Muscle of arm (tissue), 12 donors: ENCODE measurements around the gene BAIAP2L2. TPM values are rescaled to one million over a fixed set of nuclear protein-coding genes. Genes with fewer than 3 reads are reported as not detected.
"Not testable (repeated sequence)": the region's sequence is repeated elsewhere in the genome, so short reads cannot be mapped to it uniquely, and the experiment has no call there.

Source experiments
- DNase-seq: peaks from one replicate; pipeline ENCODE4 v3.0.0-alpha.2; 2013
- polyA plus RNA-seq, 12 donors: library from polyadenylated mRNA; unstranded; fragments of 120-200 nt; gene quantifications; one replicate each; pipeline ENCODE4 v1.2.1, GENCODE V29; 2013; ENCODE audit not compliant: insufficient read length in 12 of 12

Gene BAIAP2L2
- polyA plus RNA-seq, 12 donors = 0.52 to 17.0 (median 1.1) TPM; not detected in 1

GRCh38 chr22:38081941-38082828 lies 28.3 kb downstream of the BAIAP2L2 start:
- no peak for DNase-seq

GRCh38 chr22:38081636-38081940 lies 28.9 kb downstream of the BAIAP2L2 start:
- DNase-seq = no peak

GRCh38 chr22:38080850-38081635 lies 29.4 kb downstream of the BAIAP2L2 start:
- no peak for DNase-seq

DNA sequence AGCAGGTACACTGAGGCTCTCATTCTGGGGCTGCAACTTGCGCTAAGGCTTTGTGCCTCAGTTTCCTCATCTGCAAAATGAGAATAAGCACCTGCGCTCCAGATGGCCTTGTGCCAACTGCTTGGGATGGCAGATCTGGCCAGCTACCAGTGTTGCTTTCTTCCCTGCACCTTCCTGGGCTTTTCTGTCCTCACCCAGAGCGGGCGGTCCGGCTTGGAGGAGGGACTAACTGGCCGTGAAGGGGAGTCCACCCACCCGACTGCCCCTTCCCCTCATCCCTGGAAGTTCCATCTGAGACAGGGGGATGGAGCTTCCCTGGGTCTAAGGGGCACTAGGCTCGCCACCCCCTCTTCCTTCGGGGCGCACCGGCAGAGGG lies 30.0 kb downstream of the BAIAP2L2 start:
- no peak for DNase-seq

- no peak for DNase-seq
Measured at GRCh38 chr22:38079804-38080203, 30.7 kb downstream of the BAIAP2L2 start.

GRCh38 chr22:38079208-38079607 lies 31.3 kb downstream of the BAIAP2L2 start:
- not testable (repeated sequence) for DNase-seq

- DNase-seq = no peak
Measured at GRCh38 chr22:38078046-38078840, 32.2 kb downstream of the BAIAP2L2 start.

GRCh38 chr22:38077595-38077994 lies 32.9 kb downstream of the BAIAP2L2 start:
- DNase-seq = no peak

- DNase-seq = no peak
Measured at GRCh38 chr22:38077096-38077495, 33.4 kb downstream of the BAIAP2L2 start.

DNA sequence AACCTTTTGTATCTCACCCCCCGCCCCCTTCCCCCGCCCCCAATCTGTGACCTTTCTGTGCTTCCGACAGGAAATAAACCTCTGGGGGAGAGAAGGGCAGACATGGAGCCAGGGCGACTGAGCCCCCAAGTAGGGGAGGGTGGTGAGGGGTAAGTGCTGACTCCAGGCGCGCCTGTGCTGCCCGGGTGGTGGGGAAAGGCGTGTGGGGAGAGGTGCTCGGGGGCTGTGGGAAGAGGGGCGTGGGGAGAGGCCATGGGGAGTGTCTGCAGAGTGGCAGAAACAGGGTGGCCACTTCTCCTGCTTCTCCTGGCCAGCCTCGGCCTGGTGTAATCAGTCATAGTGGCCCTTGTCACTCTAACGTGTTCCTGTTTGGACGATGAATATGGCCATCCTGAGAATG lies 34.5 kb downstream of the BAIAP2L2 start:
- DNase-seq = no peak

- no peak for DNase-seq
Measured at GRCh38 chr22:38075105-38075825, 35.2 kb downstream of the BAIAP2L2 start.

GRCh38 chr22:38074181-38075104 lies 36.0 kb downstream of the BAIAP2L2 start:
- DNase-seq = no peak

DNA sequence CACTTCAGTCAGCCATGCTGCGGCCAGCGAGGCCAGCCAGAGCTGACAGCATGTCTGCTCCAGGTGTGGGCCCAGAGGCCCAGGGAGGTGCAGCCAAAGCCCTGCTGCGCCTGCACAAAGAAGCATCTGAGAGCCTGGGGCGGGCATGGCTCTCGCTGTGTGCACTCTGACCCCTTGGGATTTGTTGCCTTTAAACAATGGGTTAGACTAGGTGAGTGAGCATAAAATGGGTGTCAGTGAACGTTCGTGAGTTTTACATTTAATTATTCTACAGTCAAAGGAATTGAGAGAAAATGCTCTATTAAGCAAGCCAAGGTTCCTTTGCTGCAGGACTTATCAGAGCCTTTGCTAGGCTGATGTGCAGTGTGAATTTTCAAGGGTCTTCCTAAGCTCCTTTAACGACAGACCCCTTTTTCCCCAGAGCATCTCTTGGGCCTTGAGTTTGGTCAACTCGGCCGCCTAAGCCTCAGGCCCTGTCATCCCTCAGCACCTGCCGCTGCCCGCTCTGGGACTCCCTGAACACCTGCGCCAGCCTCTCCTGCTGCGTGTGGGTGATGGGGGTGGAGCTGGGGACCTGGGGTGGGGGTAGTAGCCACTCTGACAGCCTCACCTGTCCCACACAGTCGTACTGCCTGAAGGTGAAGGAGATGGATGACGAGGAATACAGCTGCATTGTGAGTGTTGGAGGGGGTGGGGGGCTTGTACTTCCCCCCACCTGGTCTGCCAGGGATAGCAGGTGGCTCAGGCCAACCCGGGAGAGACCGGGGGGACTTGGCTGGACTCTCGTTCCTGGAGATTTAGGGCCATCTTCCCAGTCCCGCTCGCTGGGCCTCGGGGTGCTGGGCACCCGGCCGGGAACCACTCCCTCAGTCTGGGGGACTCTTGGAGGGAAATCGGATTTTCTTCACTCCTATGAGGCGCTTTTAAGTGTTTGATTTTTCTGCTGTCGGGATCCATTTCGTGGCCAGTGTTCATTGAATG lies 37.0 kb downstream of the BAIAP2L2 start:
- no peak for DNase-seq

GRCh38 chr22:38072322-38073149 lies 37.9 kb downstream of the BAIAP2L2 start:
- DNase-seq = no peak

- DNase-seq = no peak
Measured at GRCh38 chr22:38071421-38072321, 38.8 kb downstream of the BAIAP2L2 start.

GRCh38 chr22:38070250-38070921 lies 40.1 kb downstream of the BAIAP2L2 start:
- no peak for DNase-seq
